Neural progenitor cell (in vitro differentiated cells): Measurements from ENCODE around the gene NFKBIL1. TPM values are rescaled to one million over a fixed set of nuclear protein-coding genes. Genes with fewer than 3 reads are reported as not detected.

Experiments
- DNase-seq: peaks from one replicate; pipeline ENCODE4 v3.0.0-alpha.2; 2016; ENCODE audit warnings: low spot score
- H2AFZ ChIP-seq: fragments of 200-600 bp; sonication (generic); replicated peaks from 2 replicates; pipeline ENCODE4 v1.6.1; 2016; ENCODE audit warnings: antibody characterized with exemption
- H3F3A ChIP-seq: fragments of 200-600 bp; sonication (generic); 2 replicates; pipeline ENCODE4 v1.6.1; 2016; ENCODE audit warnings: antibody characterized with exemption, low read depth
- H3K27ac ChIP-seq: fragments of 200-600 bp; sonication (generic); 2 replicates; pipeline ENCODE4 v1.5.1; 2016; ENCODE audit warnings: mild to moderate bottlenecking
- H3K27me3 ChIP-seq: fragments of 200-600 bp; sonication (generic); 2 replicates; pipeline ENCODE4 v1.6.1; 2016; ENCODE audit warnings: mild to moderate bottlenecking, moderate library complexity
- H3K36me3 ChIP-seq: fragments of 200-600 bp; sonication (generic); 2 replicates; pipeline ENCODE4 v1.5.1; 2016
- H3K4me1 ChIP-seq: fragments of 200-600 bp; sonication (generic); 2 replicates; pipeline ENCODE4 v1.6.1; 2016; ENCODE audit warnings: mixed run types
- H3K4me2 ChIP-seq: fragments of 200-600 bp; sonication (generic); 2 replicates; pipeline ENCODE4 v1.6.1; 2016
- H3K4me3 ChIP-seq: fragments of 200-600 bp; sonication (generic); 2 replicates; pipeline ENCODE4 v1.5.1; 2016
- H3K79me2 ChIP-seq: fragments of 200-600 bp; sonication (generic); 2 replicates; pipeline ENCODE4 v1.6.1; 2016; ENCODE audit warnings: low read depth
- H3K9ac ChIP-seq: fragments of 200-600 bp; sonication (generic); 2 replicates; pipeline ENCODE4 v1.6.1; 2016
- H3K9me3 ChIP-seq: fragments of 200-600 bp; sonication (generic); 2 replicates; pipeline ENCODE4 v1.5.1; 2016; ENCODE audit warnings: low read depth
- H4K20me1 ChIP-seq: fragments of 200-600 bp; sonication (generic); 2 replicates; pipeline ENCODE4 v1.6.1; 2016; ENCODE audit warnings: low read depth
- H3K27ac Mint-ChIP-seq: 3 replicates; pipeline ENCODE4 v1.8.0; 2021; ENCODE audit warnings: mixed read lengths
- H3K27me3 Mint-ChIP-seq: 2 replicates; pipeline ENCODE4 v1.8.0; 2022; ENCODE audit warnings: low read depth, mild to moderate bottlenecking, inconsistent platforms, moderate library complexity, mixed read lengths; ENCODE audit not compliant: insufficient read depth
- H3K36me3 Mint-ChIP-seq: 3 replicates; pipeline ENCODE4 v1.8.0; 2021; ENCODE audit warnings: mixed read lengths
- H3K4me1 Mint-ChIP-seq: 3 replicates; pipeline ENCODE4 v1.8.0; 2021; ENCODE audit warnings: mixed read lengths
- H3K4me3 Mint-ChIP-seq: 3 replicates; pipeline ENCODE4 v1.8.0; 2021; ENCODE audit warnings: mild to moderate bottlenecking, moderate library complexity, mixed read lengths
- H3K9me3 Mint-ChIP-seq: 3 replicates; pipeline ENCODE4 v1.8.0; 2020; ENCODE audit warnings: mixed read lengths
- CTCF ChIP-seq: fragments of 200-600 bp; sonication (generic); IDR thresholded peaks from 2 replicates; pipeline ENCODE4 v1.5.1; 2017; ENCODE audit warnings: antibody characterized with exemption, mild to moderate bottlenecking
- EZH2 ChIP-seq: fragments of 200-600 bp; sonication (generic); IDR thresholded peaks from 2 replicates; pipeline ENCODE4 v1.6.1; 2017; ENCODE audit warnings: antibody characterized with exemption, mild to moderate bottlenecking, moderate library complexity
- EZH2phosphoT487 ChIP-seq: fragments of 200-600 bp; sonication (generic); IDR thresholded peaks from 2 replicates; pipeline ENCODE4 v1.6.1; 2017; ENCODE audit warnings: antibody characterized with exemption
- total RNA-seq: library from RNA; depleted of rRNA; stranded (reverse); fragments of >200 nt; gene quantifications from 2 replicates; pipeline ENCODE4 v1.2.3, GENCODE V29; 2015; ENCODE audit warnings: low replicate concordance

The NFKBIL1 gene
- total RNA-seq, 1 donor from 2014 or later: 8.6 TPM

- peaks cover 6% of the 10 kb centered on the region for H3K27me3 Mint-ChIP-seq
- H3K27ac ChIP-seq: no peak overlapping the region
- peaks cover 39% of the 10 kb centered on the region for H3K79me2 ChIP-seq
- H3K9ac ChIP-seq: no peak overlapping the region
- H3K27me3 ChIP-seq: no peaks in the 10 kb centered on the region
- H3K9me3 ChIP-seq: no peaks in the 10 kb centered on the region
- H3K36me3 Mint-ChIP-seq: peaks cover 50% of the 10 kb centered on the region
- peaks cover 4% of the 10 kb centered on the region for H3K4me1 Mint-ChIP-seq
- H3K36me3 ChIP-seq: peaks cover 24% of the 10 kb centered on the region
- TF ChIP-seq EZH2: no peak
- no peak for DNase-seq
- H3K4me1 ChIP-seq: no peaks in the 10 kb centered on the region
- H3K9me3 Mint-ChIP-seq: no peaks in the 10 kb centered on the region
- no peak overlapping the region for H2AFZ ChIP-seq
- H3K27ac Mint-ChIP-seq: no peak overlapping the region
- H3K4me2 ChIP-seq: no peak overlapping the region
- no peak overlapping the region for H3K4me3 Mint-ChIP-seq
- H3F3A ChIP-seq: peaks cover 79% of the 10 kb centered on the region
- no peak overlapping the region for H3K4me3 ChIP-seq
- H4K20me1 ChIP-seq: peaks cover 79% of the 10 kb centered on the region
Observed at GRCh38 chr6:31531162-31531561, 16.2 kb upstream of the NFKBIL1 start.

GRCh38 chr6:31531771-31532643 lies 15.4 kb upstream of the NFKBIL1 start:
- Mint-ChIP-seq H3K4me1 (peaks cover 4% of the 10 kb centered on the region), H3K27ac (no peak overlapping the region)
- peaks cover 48% of the 10 kb centered on the region for H3K79me2 ChIP-seq

GRCh38 chr6:31532644-31533454 lies 14.6 kb upstream of the NFKBIL1 start:
- TF ChIP-seq EZH2phosphoT487 (no peak), CTCF (no peak), EZH2 (no peak)
- no peak overlapping the region for H3K4me3 Mint-ChIP-seq
- H3K36me3 ChIP-seq: peaks cover 34% of the 10 kb centered on the region
- no peaks in the 10 kb centered on the region for H3K9me3 ChIP-seq
- H3K4me2 ChIP-seq: no peak overlapping the region
- peaks cover 90% of the 10 kb centered on the region for H3F3A ChIP-seq
- no peak overlapping the region for H3K4me3 ChIP-seq
- no peaks in the 10 kb centered on the region for H3K9me3 Mint-ChIP-seq
- no peak overlapping the region for H3K9ac ChIP-seq
- peaks cover 96% of the 10 kb centered on the region for H4K20me1 ChIP-seq
- peaks cover 56% of the 10 kb centered on the region for H3K79me2 ChIP-seq
- peak overlapping the region; percentile 74 for H3K27ac ChIP-seq
- peaks cover 60% of the 10 kb centered on the region for H3K36me3 Mint-ChIP-seq
- peaks cover 4% of the 10 kb centered on the region for H3K4me1 Mint-ChIP-seq
- no peak overlapping the region for H2AFZ ChIP-seq
- peaks cover 6% of the 10 kb centered on the region for H3K27me3 Mint-ChIP-seq
- no peaks in the 10 kb centered on the region for H3K27me3 ChIP-seq
- H3K27ac Mint-ChIP-seq: no peak overlapping the region
- no peak for DNase-seq
- no peaks in the 10 kb centered on the region for H3K4me1 ChIP-seq

More at GRCh38 chr6:31531771-31532643, 15.4 kb upstream of the NFKBIL1 start:
- Histone ChIP-seq H3K9me3 (no peaks in the 10 kb centered on the region), H3K27me3 (no peaks in the 10 kb centered on the region), H3K4me3 (no peak overlapping the region), H3K9ac (no peak overlapping the region), H3K4me2 (no peak overlapping the region), H3K36me3 (peaks cover 31% of the 10 kb centered on the region), H3F3A (peaks cover 86% of the 10 kb centered on the region), H4K20me1 (peaks cover 88% of the 10 kb centered on the region), H2AFZ (no peak overlapping the region), H3K27ac (no peak overlapping the region), H3K4me1 (no peaks in the 10 kb centered on the region)
- no peak for DNase-seq
- H3K36me3 Mint-ChIP-seq: peaks cover 56% of the 10 kb centered on the region
- H3K9me3 Mint-ChIP-seq: no peaks in the 10 kb centered on the region
- peaks cover 6% of the 10 kb centered on the region for H3K27me3 Mint-ChIP-seq
- TF ChIP-seq CTCF (no peak), EZH2phosphoT487 (no peak), EZH2 (no peak)
- no peak overlapping the region for H3K4me3 Mint-ChIP-seq
